Natural killer cell (primary cell): ENCODE data around the gene LDB2. TPM values are rescaled to one million over a fixed set of nuclear protein-coding genes. Genes with fewer than 3 reads are reported as not detected.

Experiments used
- ATAC-seq, 3 donors: fragments of 150-1000 bp in 2 of 3; fragments of 200-7000 bp in 1 of 3; cut with Tn5 transposase; 1 replicate in 1 of 3; 2 replicates in 2 of 3; pipeline ENCODE4 v1.10.0; 2021; ENCODE audit warnings: mild to moderate bottlenecking in 2 of 3, moderate library complexity in 2 of 3
- DNase-seq, 2 donors: peaks; one replicate each; pipeline versions ENCODE4 v3.0.0 to v3.0.0-alpha.2; 2013 to 2021; ENCODE audit warnings: mixed read lengths in 1 of 2
- H3K27ac ChIP-seq: one replicate; pipeline ENCODE4 v1.5.1; 2013; ENCODE audit warnings: mild to moderate bottlenecking, low read length
- H3K27me3 ChIP-seq: one replicate; pipeline ENCODE4 v1.6.1; 2013; ENCODE audit warnings: low read length; ENCODE audit not compliant: control insufficient read depth, insufficient read depth
- H3K36me3 ChIP-seq: one replicate; pipeline ENCODE4 v1.6.1; 2013; ENCODE audit warnings: low read length; ENCODE audit not compliant: control insufficient read depth, insufficient read depth
- H3K4me1 ChIP-seq: one replicate; pipeline ENCODE4 v1.6.1; 2013; ENCODE audit warnings: low read length; ENCODE audit not compliant: control insufficient read depth, insufficient read depth
- H3K4me3 ChIP-seq: one replicate; pipeline ENCODE4 v1.5.1; 2013; ENCODE audit warnings: low read length
- H3K9me3 ChIP-seq: one replicate; pipeline ENCODE4 v1.6.1; 2013; ENCODE audit warnings: low read length; ENCODE audit not compliant: control insufficient read depth, insufficient read depth
- H3K27ac Mint-ChIP-seq, 2 donors: one replicate each; pipeline ENCODE4 v1.8.0; 2022; ENCODE audit warnings: mild to moderate bottlenecking in 2 of 2, mixed read lengths in 2 of 2, moderate library complexity in 1 of 2
- H3K27me3 Mint-ChIP-seq, 2 donors: one replicate each; pipeline ENCODE4 v1.8.0; 2022; ENCODE audit warnings: low read depth in 2 of 2, mixed read lengths in 2 of 2
- H3K36me3 Mint-ChIP-seq: one replicate; pipeline ENCODE4 v1.8.0; 2022; ENCODE audit warnings: mixed read lengths
- H3K4me1 Mint-ChIP-seq, 2 donors: one replicate each; pipeline ENCODE4 v1.8.0; 2022; ENCODE audit warnings: mixed read lengths in 2 of 2
- H3K4me3 Mint-ChIP-seq: one replicate; pipeline ENCODE4 v1.8.0; 2022; ENCODE audit warnings: mild to moderate bottlenecking, moderate library complexity, mixed read lengths
- H3K9me3 Mint-ChIP-seq, 2 donors: one replicate each; pipeline ENCODE4 v1.8.0; 2022; ENCODE audit warnings: mixed read lengths in 2 of 2
- WGBS: methylation state at CpG from one replicate; pipeline ENCODE4 v1.1.7; 2013; ENCODE audit warnings: missing lambda C conversion rate; ENCODE audit not compliant: insufficient coverage; 5-methylcytosine and 5-hydroxymethylcytosine counted together
- intact Hi-C: fragments of 100-400 bp; cut with micrococcal nuclease; formaldehyde crosslinking; loops from one replicate; pipeline ENCODE4 v1.14.2; 2022
- total RNA-seq, 4 donors: library from RNA; stranded (reverse); fragments of 120-200 nt in 1 of 4; gene quantifications; one replicate each; pipeline versions ENCODE4 v1.2.3 to v1.2.4, GENCODE V29; 2013 to 2022
- TF ChIP-seq, protein P1 (sequence below): fragments of 200-600 bp; IDR thresholded peaks from one replicate; pipeline ENCODE4 v1.8.0; 2022; ENCODE audit warnings: antibody characterized with exemption

The LDB2 gene
- total RNA-seq, 3 donors from 2014 or later (not counting 1 experiment from before 2014, with no cell fraction given), result 8.2 to 14.2 (median 13.6) TPM

DNA sequence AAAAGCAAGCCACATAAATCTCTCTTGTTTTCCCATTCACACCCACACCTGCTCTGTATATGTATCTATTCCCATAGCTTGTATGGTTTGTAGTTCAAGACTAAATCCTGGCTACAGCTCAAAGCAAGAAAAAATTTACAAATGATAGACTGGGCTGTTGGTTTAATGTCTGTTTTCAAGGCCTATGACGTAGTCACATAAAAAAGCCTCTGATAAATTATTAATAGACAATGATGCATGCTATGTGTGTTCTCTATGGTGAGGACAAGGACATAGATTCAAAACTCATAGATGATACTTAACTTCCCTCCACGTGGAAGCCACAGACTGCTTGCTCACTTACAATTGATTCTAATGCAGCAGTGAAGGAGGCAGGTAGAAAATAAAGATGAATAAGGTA lies 194.0 kb downstream of the LDB2 start:
- no peak for ATAC-seq
- H3K4me3 ChIP-seq, result no peak overlapping the region
- H3K9me3 Mint-ChIP-seq, result peaks cover 0 to 5% of the 10 kb centered on the region in 2 donors
- H3K27me3 Mint-ChIP-seq, result no peaks in the 10 kb centered on the region
- no peak overlapping the region for H3K4me3 Mint-ChIP-seq
- WGBS, result 100% methylated on average over 1 of the region's 2 CpGs
- TF ChIP-seq, protein P1, sequence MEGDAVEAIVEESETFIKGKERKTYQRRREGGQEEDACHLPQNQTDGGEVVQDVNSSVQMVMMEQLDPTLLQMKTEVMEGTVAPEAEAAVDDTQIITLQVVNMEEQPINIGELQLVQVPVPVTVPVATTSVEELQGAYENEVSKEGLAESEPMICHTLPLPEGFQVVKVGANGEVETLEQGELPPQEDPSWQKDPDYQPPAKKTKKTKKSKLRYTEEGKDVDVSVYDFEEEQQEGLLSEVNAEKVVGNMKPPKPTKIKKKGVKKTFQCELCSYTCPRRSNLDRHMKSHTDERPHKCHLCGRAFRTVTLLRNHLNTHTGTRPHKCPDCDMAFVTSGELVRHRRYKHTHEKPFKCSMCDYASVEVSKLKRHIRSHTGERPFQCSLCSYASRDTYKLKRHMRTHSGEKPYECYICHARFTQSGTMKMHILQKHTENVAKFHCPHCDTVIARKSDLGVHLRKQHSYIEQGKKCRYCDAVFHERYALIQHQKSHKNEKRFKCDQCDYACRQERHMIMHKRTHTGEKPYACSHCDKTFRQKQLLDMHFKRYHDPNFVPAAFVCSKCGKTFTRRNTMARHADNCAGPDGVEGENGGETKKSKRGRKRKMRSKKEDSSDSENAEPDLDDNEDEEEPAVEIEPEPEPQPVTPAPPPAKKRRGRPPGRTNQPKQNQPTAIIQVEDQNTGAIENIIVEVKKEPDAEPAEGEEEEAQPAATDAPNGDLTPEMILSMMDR, result no peak
- no peaks in the 10 kb centered on the region for H3K4me1 Mint-ChIP-seq
- no peaks in the 10 kb centered on the region for H3K27me3 ChIP-seq
- no peak for DNase-seq
- H3K27ac ChIP-seq, result no peak overlapping the region
- no peaks in the 10 kb centered on the region for H3K36me3 ChIP-seq
- no peaks in the 10 kb centered on the region for H3K4me1 ChIP-seq
- no peaks in the 10 kb centered on the region for H3K36me3 Mint-ChIP-seq
- no peak overlapping the region for H3K27ac Mint-ChIP-seq
- H3K9me3 ChIP-seq, result no peaks in the 10 kb centered on the region
- intact Hi-C loops, result no loop called here

DNA sequence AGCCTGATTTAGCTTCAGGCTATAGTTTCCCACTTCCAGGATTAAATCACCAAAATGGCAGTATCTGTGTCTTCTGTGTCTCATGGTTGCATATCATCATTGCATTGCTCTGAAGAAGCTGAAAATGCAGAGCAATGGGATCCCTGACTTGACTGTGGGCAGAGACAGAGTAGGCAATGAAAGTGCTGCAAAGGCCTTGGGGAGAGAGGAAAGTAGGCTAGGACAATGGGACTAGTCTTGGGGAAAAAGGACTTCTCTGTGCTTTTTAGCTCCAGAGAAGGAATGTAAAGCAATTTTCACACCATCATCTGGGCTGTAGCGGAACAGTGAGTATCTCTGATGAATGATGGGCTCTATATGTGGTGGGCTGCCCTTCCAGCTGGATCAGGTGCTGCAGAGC lies 202.5 kb downstream of the LDB2 start:
- H3K9me3 ChIP-seq, result no peaks in the 10 kb centered on the region
- H3K4me1 ChIP-seq, result no peaks in the 10 kb centered on the region
- Mint-ChIP-seq H3K27ac (no peak overlapping the region), H3K4me3 (no peak overlapping the region), H3K9me3 (no peaks in the 10 kb centered on the region), H3K4me1 (no peaks in the 10 kb centered on the region), H3K36me3 (no peaks in the 10 kb centered on the region), H3K27me3 (no peaks in the 10 kb centered on the region)
- no peaks in the 10 kb centered on the region for H3K36me3 ChIP-seq
- no peak overlapping the region for H3K4me3 ChIP-seq
- no peak for DNase-seq
- H3K27ac ChIP-seq, result no peak overlapping the region
- 89% methylated on average over 1 of the region's 1 CpG for WGBS
- TF ChIP-seq, protein P1, result no peak
- intact Hi-C loops, result no loop called here
- H3K27me3 ChIP-seq, result no peaks in the 10 kb centered on the region
- no peak for ATAC-seq

DNA sequence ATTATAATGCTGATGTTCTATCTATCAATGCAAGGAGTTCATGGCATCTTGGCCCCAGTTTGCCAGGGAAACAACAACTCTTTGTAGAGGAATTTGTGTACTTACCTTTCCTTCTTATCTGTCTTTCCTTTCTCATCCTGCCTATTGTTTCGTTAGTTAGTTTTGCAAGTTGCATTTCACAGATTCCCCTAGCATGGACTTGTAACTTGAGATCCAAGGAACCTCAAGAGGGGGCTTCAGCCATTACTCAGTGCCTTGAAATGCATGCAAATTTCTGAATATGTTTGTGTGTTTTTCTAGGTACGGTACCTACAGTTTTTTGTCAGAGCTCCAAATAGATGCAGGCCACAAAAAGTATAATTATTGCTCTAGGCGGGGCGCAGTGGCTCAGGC lies 203.6 kb downstream of the LDB2 start:
- Histone ChIP-seq H3K27me3 (no peaks in the 10 kb centered on the region), H3K36me3 (no peaks in the 10 kb centered on the region), H3K27ac (no peak overlapping the region), H3K4me3 (no peak overlapping the region), H3K4me1 (no peaks in the 10 kb centered on the region), H3K9me3 (no peaks in the 10 kb centered on the region)
- intact Hi-C loops, result no loop called here
- DNase-seq (no peak), ATAC-seq (no peak)
- H3K9me3 Mint-ChIP-seq, result no peaks in the 10 kb centered on the region
- H3K4me1 Mint-ChIP-seq, result no peaks in the 10 kb centered on the region
- TF ChIP-seq, protein P1, result no peak
- no peak overlapping the region for H3K4me3 Mint-ChIP-seq
- no peaks in the 10 kb centered on the region for H3K27me3 Mint-ChIP-seq
- WGBS, result 90% methylated on average over 4 of the region's 4 CpGs
- no peak overlapping the region for H3K27ac Mint-ChIP-seq
- no peaks in the 10 kb centered on the region for H3K36me3 Mint-ChIP-seq

DNA sequence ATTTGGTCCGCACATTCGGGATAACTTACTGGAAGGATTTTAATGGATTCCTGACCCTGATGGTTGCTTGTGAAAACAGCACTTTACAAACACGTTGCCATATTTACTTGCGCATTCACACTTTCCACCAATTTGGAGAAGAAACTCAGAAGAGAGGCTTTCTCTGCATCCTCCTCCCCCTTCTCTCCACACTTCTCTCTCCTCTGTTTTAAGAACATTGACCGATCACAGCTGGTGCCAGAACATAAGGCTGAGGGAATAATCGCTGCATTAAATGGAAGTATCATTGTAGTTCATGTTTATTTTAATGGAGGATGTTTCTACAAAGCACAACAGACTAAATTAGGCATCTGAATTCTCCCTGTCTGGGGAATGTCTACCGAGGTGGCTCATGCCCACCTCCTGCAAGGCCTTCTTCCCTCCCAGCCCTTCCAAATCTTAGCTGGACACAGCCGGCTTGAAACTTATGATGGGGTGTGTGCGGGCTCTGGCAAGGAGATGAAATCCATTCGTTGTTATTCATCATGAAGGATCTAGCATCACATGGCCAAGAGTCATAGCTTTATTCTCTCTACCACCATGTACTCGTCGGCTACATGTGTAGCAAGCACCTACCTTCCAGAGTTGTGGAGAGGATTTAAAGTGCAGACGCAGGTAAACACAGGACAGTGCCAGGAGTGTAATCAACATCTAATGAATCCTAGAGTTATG lies 204.1 kb downstream of the LDB2 start:
- no peaks in the 10 kb centered on the region for H3K27me3 Mint-ChIP-seq
- no peak overlapping the region for H3K4me3 Mint-ChIP-seq
- Histone ChIP-seq H3K27me3 (no peaks in the 10 kb centered on the region), H3K36me3 (no peaks in the 10 kb centered on the region), H3K4me3 (no peak overlapping the region), H3K27ac (no peak overlapping the region), H3K9me3 (no peaks in the 10 kb centered on the region), H3K4me1 (no peaks in the 10 kb centered on the region)
- no peaks in the 10 kb centered on the region for H3K4me1 Mint-ChIP-seq
- DNase-seq, result no peak
- H3K9me3 Mint-ChIP-seq, result no peaks in the 10 kb centered on the region
- no peak overlapping the region for H3K27ac Mint-ChIP-seq
- no peaks in the 10 kb centered on the region for H3K36me3 Mint-ChIP-seq
- intact Hi-C loops, result no loop called here
- ATAC-seq, result no peak
- WGBS, result 92% methylated on average over 9 of the region's 13 CpGs
- TF ChIP-seq, protein P1, result no peak
